Sigmoid colon (tissue), 7 donors: ENCODE results near the gene PPARA. TPM values are rescaled to one million over a fixed set of nuclear protein-coding genes. Genes with fewer than 3 reads are reported as not detected.
A peak's percentile ranks its signal among the peaks of the same experiment; 100 is the strongest.

Source experiments
- DNase-seq: peaks from one replicate; pipeline ENCODE4 v3.0.0-alpha.2; 2019
- H3K27ac ChIP-seq, 4 donors: fragments of 200-600 bp; sonication (generic); one replicate each; pipeline ENCODE4 v1.5.1; 2016 to 2019; ENCODE audit warnings: mild to moderate bottlenecking in 1 of 4
- H3K27me3 ChIP-seq, 3 donors: fragments of 200-600 bp; sonication (generic); one replicate each; pipeline ENCODE4 v1.5.1; 2019; ENCODE audit warnings: mild to moderate bottlenecking in 1 of 3
- H3K36me3 ChIP-seq, 4 donors: fragments of 200-600 bp; sonication (generic); one replicate each; pipeline ENCODE4 v1.5.1; 2016 to 2019
- H3K4me1 ChIP-seq, 4 donors: fragments of 200-600 bp; sonication (generic); one replicate each; pipeline ENCODE4 v1.5.1; 2017 to 2019
- H3K4me3 ChIP-seq, 4 donors: fragments of 200-600 bp; sonication (generic); one replicate each; pipeline ENCODE4 v1.5.1; 2017 to 2019; ENCODE audit warnings: mild to moderate bottlenecking in 2 of 4, moderate library complexity in 1 of 4
- H3K9me3 ChIP-seq, 4 donors: fragments of 200-600 bp in 3 of 4; sonication (generic) in 3 of 4; one replicate each; pipeline versions ENCODE4 v1.5.1 to v1.6.1; 2013 to 2019
- CTCF ChIP-seq, 4 experiments: fragments of 450-650 bp in 3 of 4; fragments of 200-600 bp in 1 of 4; IDR thresholded peaks; one replicate each; pipeline ENCODE4 v1.5.1; 2016 to 2019; ENCODE audit warnings: antibody characterized with exemption in 4 of 4, mild to moderate bottlenecking in 3 of 4, moderate library complexity in 2 of 4
- EP300 ChIP-seq, 4 donors: sonication (generic); formaldehyde crosslinking; IDR thresholded peaks; one replicate each; pipeline ENCODE4 v1.6.1; 2017; ENCODE audit warnings: antibody characterized with exemption in 4 of 4
- POLR2A ChIP-seq, 2 donors: fragments of 450-650 bp; IDR thresholded peaks; one replicate each; pipeline ENCODE4 v1.6.1; 2016; ENCODE audit warnings: antibody characterized with exemption in 2 of 2, mild to moderate bottlenecking in 2 of 2, moderate library complexity in 2 of 2
- POLR2AphosphoS5 ChIP-seq, 4 donors: sonication (generic); formaldehyde crosslinking; IDR thresholded peaks; one replicate each; pipeline ENCODE4 v1.6.1; 2017; ENCODE audit warnings: antibody characterized with exemption in 4 of 4
- WGBS, 2 donors: extraction: QIAGEN DNeasy Blood & Tissue Kit; methylation state at CpG; one replicate each; pipeline ENCODE4 v1.1.7; 2013; 5-methylcytosine and 5-hydroxymethylcytosine counted together
- intact Hi-C: fragments of 100-400 bp; cut with DNase I; formaldehyde crosslinking; loops from one replicate; pipeline ENCODE4 v1.15.1; 2023
- polyA plus RNA-seq, 3 donors: library from polyadenylated mRNA; stranded (reverse); fragments of 200-250 nt; gene quantifications; one replicate each; pipeline ENCODE4 v1.2.3, GENCODE V29; 2013
- total RNA-seq, 4 donors: library from RNA; depleted of rRNA; stranded (reverse); fragments of >200 nt; gene quantifications; one replicate each; pipeline ENCODE4 v1.1.0, GENCODE V29; 2016
- donor health status: healthy with polysubstance abuse.
- donor health status: Bipolar disorder and iron deficiency.
- donor health status: healthy.

Gene PPARA
- total and polyA plus RNA-seq, 7 donors, result 7.8 to 22.7 (median 20.1) TPM

GRCh38 chr22:46230262-46230901 lies 80.1 kb downstream of the PPARA start:
- no peaks in the 10 kb centered on the region for H3K9me3 ChIP-seq
- H3K36me3 ChIP-seq, result peaks cover 0 to 18% (median 0%) of the 10 kb centered on the region in 4 donors
- H3K4me1 ChIP-seq, result peaks cover 0 to 14% (median 9%) of the 10 kb centered on the region in 4 donors
- H3K27ac ChIP-seq, result no peak overlapping the region
- no peak overlapping the region for H3K4me3 ChIP-seq
- TF ChIP-seq POLR2A (IDR thresholded peaks at IDR 0.05) (no peak), CTCF (IDR thresholded peaks at IDR 0.05) (no peak), POLR2AphosphoS5 (IDR thresholded peaks at IDR 0.05) (no peak), EP300 (IDR thresholded peaks at IDR 0.05) (no peak)
- DNase-seq, result peak; percentile 19
- no peaks in the 10 kb centered on the region for H3K27me3 ChIP-seq
- 79 to 91% methylated on average over 13 of the region's 13 CpGs for WGBS, 2 donors
- intact Hi-C loops, result no loop called here

GRCh38 chr22:46233231-46233630 lies 82.9 kb downstream of the PPARA start:
- WGBS, 2 donors, result 66 to 84% methylated on average over 9 of the region's 9 CpGs

GRCh38 chr22:46234969-46235368 lies 84.6 kb downstream of the PPARA start:
- DNase-seq, result no peak
- no peaks in the 10 kb centered on the region for H3K27me3 ChIP-seq
- H3K4me1 ChIP-seq, result peaks cover 0 to 39% (median 28%) of the 10 kb centered on the region in 4 donors
- H3K27ac ChIP-seq, result no peak overlapping the region
- no peak overlapping the region for H3K4me3 ChIP-seq
- intact Hi-C loops, result no loop called here
- WGBS, 2 donors, result 92 to 94% methylated on average over 12 of the region's 12 CpGs
- no peak for TF ChIP-seq POLR2A (IDR thresholded peaks at IDR 0.05)
- no peak for TF ChIP-seq CTCF (IDR thresholded peaks at IDR 0.05)
- TF ChIP-seq EP300 (IDR thresholded peaks at IDR 0.05), result no peak
- no peak for TF ChIP-seq POLR2AphosphoS5 (IDR thresholded peaks at IDR 0.05)
- no peaks in the 10 kb centered on the region for H3K9me3 ChIP-seq
- H3K36me3 ChIP-seq, result peaks cover 0 to 32% (median 0%) of the 10 kb centered on the region in 4 donors

More at GRCh38 chr22:46233231-46233630, 82.9 kb downstream of the PPARA start:
- Histone ChIP-seq H3K27me3 (no peaks in the 10 kb centered on the region), H3K27ac (peak overlapping the region; percentile 54 to 66 (median 61)), H3K9me3 (no peaks in the 10 kb centered on the region), H3K4me3 (no peak overlapping the region), H3K4me1 (peaks cover 0 to 28% (median 18%) of the 10 kb centered on the region in 4 donors), H3K36me3 (peaks cover 0 to 21% (median 0%) of the 10 kb centered on the region in 4 donors)
- intact Hi-C loops, result no loop called here
- DNase-seq, result peak; percentile 76
- TF ChIP-seq CTCF (IDR thresholded peaks at IDR 0.05) (no peak), EP300 (IDR thresholded peaks at IDR 0.05) (no peak), POLR2AphosphoS5 (IDR thresholded peaks at IDR 0.05) (peak in 1 of 4 donors; percentile 28), POLR2A (IDR thresholded peaks at IDR 0.05) (no peak)

- peaks cover 0 to 39% (median 28%) of the 10 kb centered on the region in 4 donors for H3K4me1 ChIP-seq
- H3K36me3 ChIP-seq, result peaks cover 0 to 27% (median 0%) of the 10 kb centered on the region in 4 donors
- no peak for DNase-seq
- peak in 2 of 4 donors; percentile 14 to 34 for TF ChIP-seq POLR2AphosphoS5 (IDR thresholded peaks at IDR 0.05)
- TF ChIP-seq EP300 (IDR thresholded peaks at IDR 0.05), result no peak
- no peak for TF ChIP-seq CTCF (IDR thresholded peaks at IDR 0.05)
- TF ChIP-seq POLR2A (IDR thresholded peaks at IDR 0.05), result no peak
- H3K4me3 ChIP-seq, result no peak overlapping the region
- intact Hi-C loops, result no loop called here
- no peaks in the 10 kb centered on the region for H3K9me3 ChIP-seq
- H3K27ac ChIP-seq, result peak overlapping the region; percentile 53 to 75 (median 74)
- H3K27me3 ChIP-seq, result no peaks in the 10 kb centered on the region
- 79 to 84% methylated on average over 12 of the region's 12 CpGs for WGBS, 2 donors
Observed at GRCh38 chr22:46237453-46238124, 87.3 kb downstream of the PPARA start.
